HG03439 (cell line): Measurements from ENCODE around the gene SMU1.

Experiments used
- ATAC-seq: cut with Tn5 transposase; IDR thresholded peaks from one replicate; pipeline ENCODE4 v1.9.1; 2021; ENCODE audit warnings: mild to moderate bottlenecking, moderate library complexity; ENCODE audit not compliant: unreplicated experiment

The SMU1 gene

DNA sequence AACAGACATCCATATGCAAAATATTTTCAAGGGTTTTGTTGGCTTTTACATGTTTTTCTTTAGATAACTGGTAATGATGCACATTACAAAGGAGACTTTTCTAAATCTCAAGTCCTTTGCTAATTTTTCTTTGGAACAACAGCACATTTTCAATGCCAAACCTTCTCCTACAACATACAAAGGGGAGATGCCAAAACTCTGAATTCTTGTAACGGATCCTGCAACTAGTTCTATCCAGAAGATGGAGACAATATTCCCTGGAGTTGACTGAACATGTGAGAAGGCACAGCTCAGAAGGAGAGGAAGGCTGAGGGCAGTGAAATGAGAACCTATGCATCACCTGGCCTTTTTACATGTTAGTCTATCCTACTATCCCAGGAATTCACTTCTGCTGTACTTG is 30.4 kb downstream of the SMU1 start:
- no peak for ATAC-seq

DNA sequence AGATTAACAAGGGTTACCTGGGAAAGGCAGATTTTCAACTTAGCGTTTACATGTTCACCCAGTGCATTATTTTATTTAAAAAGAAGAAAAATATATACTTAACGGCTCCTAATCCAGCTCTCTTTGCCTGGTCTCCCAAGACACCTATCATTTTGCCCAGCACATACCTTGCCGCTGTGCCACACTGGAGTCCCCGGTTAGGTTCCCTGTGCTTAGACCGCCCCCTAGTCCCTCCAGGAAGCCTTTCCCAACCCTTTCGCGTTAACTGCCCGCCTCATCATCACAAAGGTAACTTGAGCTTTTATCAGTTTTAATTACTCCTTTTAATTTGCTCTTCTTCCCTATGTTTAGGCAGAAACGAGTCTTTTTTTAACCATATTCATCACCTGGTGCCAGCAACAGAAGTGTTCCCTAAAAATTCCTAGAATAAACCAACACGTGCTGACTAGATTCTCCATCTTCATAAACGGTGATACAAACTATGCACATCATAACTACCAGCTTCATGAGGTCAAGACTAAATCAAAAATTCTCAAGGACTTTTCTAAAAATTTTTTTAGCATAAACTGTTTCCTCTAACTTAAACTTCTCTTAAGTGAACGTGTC is 31.7 kb downstream of the SMU1 start:
- ATAC-seq, result no peak

DNA sequence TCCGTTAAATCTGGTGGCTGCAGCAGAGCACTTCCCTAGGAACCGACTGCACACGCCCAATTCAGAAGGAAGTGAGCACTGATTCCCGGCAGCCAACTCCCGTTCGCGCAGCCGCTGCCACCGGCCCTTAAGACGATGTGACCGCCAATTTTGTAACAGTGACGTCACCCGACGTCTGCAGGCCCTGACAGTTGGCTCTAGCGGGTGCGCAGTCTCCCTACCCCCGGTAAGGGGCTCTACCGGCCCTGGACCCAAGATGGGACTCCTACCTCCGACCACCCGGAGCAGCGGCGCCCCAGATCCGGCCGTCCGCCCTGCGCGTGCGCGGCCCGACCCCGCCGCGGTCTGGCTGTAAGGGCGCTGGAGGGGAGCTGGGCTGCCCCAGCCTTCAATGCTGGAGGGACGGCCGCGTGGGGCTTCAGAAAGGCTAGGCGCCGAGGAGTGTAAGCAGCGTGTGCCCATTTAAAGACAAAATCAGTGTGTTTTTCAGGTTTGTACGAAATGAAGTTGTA is 32.3 kb downstream of the SMU1 start:
- ATAC-seq, result peak; percentile 79

DNA sequence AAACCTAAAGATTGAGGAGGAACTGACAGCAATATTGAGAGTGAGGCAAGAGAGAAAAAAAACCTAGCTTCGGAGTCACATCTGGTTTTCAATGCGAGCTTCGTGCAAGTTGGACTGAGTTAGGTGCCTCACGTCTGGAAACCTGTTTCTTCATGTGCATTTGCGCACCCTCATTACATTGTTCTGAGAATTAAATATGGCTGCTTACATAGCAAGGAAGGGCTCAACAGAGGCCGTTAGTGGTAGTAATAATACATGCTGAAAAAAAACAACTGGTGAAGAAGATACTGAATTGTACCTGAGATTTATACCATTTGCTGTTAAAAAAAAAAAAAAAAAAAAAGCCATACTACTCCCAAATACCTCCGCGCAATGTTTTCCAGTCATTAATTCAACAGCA is 32.8 kb downstream of the SMU1 start:
- no peak for ATAC-seq

DNA sequence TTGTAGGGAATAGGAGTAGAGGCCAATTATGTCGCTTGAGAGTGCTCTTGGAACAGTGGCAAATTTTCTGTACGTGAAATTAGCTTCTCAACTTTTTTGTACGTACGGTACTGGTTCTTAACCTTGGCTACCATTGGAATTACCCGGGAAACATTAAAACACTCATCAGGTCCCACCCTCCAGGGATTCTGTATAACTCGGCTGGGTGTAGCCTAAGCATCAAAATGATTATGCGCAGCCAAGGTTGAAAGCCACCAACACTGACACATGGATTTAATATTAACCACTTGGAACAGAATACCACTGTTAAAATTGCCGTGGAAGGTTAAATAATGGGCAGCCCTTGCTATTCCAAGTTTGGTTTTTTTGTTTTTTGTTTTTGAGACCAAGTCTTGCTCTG is 34.0 kb downstream of the SMU1 start:
- ATAC-seq, result no peak

DNA sequence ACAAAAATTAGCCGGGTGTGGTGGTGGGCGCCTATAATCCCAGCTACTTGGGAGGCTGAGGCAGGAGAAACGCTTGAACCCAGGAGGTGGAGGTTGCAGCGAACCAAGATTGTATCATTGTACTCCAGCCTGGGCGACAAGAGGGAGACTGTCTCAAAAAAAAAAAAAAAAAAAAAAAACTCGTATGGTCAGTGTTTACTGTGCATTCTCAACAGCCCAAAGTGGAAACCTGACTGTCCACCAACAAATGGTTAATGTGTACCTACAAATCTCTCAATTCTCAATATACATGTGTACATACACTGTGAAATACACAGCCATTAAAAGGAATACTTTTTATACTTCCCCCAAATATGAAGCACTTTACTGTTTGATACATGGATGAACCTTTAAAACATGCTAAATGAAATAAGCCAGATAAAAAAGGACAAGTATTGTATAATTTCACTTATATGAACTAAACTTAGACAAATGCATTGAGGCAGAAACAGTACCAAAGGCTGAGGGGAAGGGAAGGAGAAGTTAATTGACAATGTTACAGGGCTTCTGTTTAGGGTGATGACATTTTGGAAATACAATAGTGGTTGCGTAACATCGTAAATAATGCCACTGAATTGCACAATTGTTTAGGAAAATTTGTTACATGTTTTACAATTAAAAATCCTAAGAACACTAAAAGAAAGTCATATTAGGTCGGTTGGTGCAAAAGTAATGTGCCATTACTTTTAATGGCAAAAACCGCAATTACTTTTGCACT is 34.9 kb downstream of the SMU1 start:
- no peak for ATAC-seq

DNA sequence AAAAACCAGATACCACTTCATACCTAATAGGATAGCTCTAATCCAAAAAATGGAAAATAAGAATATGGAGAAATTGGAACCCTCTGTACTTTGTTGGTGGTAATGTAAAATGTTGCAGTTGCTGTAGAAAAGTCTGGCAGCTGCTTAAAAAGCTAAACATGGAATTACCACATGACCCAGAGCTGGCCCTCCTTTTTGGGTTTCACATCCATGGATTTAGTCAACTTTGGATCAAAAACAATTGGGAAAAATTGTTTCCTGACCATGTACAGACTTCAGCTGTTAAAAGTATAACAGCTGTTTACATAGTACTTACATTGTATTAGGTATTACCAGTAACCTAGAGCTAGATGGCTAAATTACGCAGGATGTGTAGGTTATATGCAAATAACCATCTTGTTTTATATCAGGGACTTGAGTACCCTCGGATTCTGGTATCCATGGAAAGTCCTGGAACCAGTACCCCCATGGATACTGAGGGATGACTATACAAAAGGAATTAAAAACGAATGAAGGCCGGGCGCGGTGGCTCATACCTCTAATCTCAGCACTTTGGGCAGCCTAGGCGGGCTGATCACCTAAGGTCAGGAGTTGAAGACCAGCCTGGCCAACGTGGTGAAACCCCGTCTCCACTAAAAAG is 35.6 kb downstream of the SMU1 start:
- ATAC-seq, result no peak

DNA sequence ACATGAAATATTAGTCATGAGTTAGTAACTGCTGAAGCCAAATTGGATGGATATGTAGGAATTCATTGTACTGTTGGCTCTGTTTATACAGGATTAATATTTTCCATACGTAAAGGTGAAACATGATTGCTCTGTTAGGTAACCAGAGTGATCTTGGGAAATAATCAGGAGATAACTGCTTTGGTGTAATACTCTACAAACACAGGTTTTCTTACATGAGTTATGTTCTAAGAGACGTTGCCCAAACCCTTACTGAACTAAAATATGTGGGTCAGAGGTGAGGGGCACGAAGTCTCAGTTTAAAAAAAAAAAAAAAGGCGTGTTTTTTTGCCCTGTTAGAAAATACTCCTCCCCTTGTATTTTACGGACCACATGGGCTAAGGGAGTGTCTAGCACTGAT is 43.6 kb downstream of the SMU1 start:
- ATAC-seq, result no peak

DNA sequence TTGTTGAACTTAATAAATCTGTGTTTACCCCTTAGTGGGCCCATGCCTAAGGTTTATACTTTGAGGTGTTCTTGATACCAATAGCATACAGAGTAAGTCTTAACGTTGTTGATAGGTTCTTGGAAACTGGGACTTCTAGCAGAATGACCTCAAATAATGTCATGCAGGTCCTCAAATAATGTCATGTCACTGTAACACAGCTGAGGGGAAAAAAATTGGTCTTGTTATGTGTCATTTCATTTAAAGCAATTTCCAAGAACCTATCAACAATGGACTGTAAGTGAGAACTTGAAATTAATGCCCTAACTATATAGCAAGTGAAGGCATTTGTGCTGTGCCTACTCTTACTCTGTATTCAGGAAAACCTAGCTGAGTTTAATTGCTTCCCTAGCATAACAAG is 44.2 kb downstream of the SMU1 start:
- ATAC-seq, result no peak

DNA sequence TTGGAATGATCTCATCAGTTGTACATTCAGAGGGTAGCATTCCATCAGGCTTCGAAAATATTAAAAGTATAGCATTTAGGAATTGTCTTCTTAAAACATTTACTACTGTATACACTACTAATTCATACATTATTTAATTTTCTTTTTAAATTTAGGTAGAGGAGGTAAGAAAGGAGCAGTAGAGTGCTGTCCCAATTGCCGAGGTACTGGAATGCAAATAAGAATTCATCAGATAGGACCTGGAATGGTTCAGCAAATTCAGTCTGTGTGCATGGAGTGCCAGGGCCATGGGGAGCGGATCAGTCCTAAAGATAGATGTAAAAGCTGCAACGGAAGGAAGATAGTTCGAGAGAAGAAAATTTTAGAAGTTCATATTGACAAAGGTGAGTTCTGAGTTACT is 46.2 kb downstream of the SMU1 start:
- no peak for ATAC-seq

DNA sequence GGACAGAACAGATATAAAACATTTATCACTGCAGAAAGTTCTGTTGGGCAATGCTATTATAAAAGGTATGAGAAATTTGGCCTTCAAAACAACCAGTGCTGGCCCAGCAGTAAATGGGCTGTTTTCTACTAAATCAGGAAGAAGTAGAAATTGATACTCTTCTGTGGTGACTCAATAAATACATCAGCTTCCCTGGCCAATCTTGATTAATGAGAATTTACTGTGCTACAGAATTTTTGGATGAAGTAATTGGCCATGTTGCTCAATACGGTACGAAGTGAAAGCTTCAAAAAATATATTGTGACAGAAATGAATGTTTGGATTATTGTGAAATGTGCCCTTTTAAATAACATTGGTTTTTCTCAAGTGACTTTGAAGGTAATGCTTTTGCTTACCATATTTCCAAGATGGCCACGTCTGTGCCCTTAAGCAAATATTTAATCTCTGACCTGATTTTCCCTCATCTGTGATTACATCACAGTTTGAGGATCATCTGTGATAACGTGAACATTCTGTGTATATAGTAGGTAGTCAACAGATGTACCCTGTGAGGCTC is 47.2 kb downstream of the SMU1 start:
- no peak for ATAC-seq

DNA sequence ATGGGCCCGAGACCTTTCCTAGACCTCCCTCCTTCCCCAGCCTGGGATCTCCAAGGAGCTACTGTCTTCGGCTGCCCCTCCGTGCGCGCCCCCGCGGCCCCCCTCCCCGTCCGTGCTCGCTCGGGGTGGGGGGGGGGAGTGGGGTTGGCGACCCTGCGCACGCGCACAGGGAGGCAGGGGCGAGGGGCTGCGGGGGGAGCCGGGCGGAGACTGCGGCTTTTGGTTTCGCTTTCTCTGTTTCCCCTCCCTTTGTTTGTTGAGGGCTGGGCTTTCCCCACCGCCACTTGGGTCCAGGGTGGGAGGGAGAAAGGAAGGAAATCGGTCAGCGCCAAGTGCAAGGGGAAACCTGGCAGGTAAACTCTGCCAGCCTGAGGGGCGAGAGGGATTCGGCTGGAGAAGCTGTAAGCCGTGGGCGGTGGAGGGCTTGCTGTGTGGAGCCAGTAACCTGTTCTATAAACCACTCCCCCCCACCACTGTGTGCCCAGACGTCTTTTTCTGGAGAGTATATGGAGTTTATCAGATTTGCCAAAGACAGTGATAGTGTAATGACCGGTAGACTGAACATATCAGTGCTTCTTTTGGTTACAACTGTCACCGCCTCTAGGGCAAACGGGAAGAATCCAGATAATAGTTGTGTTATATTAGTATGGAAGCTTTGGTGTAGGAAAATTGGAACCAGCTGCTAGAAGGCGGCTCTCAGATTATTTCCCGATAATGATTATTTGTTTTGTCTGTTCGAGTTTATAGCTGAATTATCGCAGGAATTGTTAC is 50.7 kb downstream of the SMU1 start:
- ATAC-seq, result peak; percentile 37

DNA sequence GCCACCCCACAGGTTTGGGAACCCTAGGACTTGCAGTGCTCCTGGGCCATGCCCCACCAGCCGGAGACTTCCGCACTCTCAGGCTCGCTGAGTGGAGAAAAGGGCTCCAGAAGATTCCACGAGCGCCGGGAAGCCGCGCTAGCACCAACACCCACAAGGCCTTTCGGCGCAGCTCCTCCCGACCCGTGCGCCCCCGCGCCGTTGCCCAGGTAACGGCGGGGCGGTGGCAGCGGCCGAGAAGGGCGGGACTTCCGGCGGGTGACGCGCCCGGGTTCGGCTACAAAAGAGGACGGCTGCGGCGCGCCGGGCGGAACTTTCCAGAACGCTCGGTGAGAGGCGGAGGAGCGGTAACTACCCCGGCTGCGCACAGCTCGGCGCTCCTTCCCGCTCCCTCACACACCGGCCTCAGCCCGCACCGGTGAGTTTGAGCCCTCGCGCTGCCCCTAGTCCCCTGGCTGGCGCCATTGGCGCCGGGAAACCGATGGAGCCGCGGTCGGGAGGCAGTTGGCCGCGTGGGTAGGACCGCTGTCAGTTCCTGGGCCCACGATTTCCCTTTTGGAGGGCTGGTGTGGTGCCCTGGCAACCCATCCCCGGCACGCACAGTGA is 51.4 kb downstream of the SMU1 start, which contains the start of gene DNAJA1:
DNAJA1 (plus strand) TSS at position 308 of the 606 bp plus-strand sequence. CDS start 1,212 bp downstream, outside the sequence.
- ATAC-seq, result peak; percentile 91

DNA sequence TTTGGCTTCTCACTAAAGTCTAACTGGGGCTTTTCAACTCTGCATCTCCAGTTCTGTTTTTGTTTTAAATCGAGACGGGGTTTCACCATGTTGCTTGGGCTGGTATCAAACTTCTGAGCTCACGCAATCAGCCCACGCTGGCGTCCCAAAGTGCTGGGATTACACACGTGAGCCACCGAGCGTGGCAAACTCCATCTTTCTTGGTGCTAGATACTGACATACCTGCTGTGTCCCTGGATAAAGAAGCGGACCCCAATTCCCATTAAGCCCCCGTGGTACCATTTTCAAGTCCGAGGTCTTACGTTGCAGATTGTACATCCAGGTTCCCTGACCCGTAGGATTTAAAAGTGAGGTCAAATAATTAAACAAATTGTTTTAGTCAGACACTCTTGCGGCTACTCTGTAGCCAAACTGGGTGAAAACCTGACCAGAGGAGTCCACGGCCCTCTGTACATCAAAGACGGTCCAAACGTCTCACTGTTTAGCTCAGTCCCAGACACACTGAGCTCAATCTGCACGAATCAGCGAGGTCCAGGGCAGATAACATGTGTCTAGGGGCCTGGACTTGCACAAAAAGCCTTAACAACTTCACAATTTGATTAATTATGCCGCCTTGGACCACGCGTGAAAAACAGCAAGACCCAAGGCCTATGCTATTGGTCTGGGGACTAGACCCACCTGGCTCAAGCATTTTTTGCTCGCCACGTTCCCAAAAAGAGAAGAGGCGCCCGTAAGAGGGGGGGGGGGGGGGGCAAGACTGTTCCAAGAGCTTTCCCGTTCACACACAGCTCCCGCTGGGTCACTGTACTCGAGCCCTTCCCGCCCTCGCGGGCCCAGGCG is 52.1 kb downstream of the SMU1 start:
- ATAC-seq, result no peak

DNA sequence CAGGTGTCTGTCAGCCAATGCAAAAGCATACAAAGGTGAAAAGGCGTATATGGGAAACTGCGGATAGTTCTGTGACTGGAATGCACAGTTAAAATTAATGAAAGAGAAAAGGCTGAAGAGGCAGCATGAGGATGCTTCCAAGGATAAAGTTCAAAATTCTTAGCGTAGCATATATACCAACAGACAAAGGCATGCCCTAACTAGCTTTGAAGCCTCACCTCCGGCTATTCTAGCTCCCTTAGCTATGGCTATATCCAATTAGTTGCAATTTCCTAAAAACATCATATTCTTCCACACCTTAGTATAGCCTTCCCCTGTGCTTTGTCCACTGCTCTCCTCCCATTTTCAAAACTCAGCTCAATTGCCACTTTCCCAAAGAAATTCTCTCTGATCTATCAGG is 52.8 kb downstream of the SMU1 start:
- no peak for ATAC-seq

DNA sequence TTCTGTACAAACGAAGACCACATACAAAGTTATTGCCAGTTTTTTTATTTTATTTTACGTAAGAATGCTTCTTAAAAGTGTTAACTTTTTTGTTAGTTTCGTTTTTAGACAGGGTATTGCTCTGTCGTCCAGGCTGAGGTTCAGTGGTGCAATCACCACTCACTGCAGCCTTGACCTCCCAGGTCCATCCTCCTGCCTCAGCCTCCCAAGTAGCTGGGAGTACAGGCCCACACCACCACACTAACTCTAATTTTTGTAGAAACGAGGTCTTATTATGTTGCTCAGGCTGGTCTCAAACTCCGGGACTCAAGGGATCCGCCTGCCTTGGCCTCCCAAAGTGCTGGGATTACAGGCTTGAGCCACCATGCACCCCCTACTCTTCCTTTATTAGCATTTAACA is 53.7 kb downstream of the SMU1 start:
- ATAC-seq, result no peak

DNA sequence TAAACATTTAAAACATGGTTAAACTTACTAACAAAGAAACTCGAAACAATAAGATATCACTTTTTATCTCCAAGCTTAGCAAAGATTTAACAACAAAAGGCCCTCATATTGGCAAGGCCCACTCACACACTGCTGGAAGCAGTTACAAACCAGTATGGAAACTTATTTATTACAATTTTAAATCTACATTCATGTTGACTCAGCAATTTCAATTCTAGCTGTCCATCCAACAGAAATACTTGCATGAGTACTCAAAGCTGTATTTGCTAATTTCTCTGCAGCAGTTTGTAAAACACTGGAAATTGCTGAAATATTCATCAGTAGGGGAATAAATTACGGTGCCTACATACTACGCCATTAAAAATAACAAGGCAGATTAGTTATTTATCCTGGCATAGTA is 54.2 kb downstream of the SMU1 start:
- ATAC-seq, result no peak

DNA sequence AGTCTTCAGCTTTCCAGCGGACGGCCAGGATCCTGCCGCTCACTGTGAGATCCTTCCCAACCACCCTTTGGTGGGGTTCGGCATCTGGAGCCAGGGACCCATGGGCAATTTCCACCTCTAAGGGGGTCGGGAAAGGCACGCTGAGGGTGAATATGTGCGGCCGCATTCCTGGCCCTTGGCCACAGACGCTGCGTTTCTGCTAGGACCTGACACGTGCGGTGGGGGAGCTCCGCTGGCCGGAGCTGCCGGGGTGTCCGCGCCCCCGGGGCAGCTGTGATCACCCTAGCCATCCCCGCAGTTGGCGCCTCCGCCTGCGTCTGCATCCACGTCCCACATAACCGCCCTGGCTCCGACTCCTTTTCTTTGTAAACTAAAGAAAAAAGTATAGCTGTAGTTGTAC is 56.7 kb downstream of the SMU1 start:
- no peak for ATAC-seq

DNA sequence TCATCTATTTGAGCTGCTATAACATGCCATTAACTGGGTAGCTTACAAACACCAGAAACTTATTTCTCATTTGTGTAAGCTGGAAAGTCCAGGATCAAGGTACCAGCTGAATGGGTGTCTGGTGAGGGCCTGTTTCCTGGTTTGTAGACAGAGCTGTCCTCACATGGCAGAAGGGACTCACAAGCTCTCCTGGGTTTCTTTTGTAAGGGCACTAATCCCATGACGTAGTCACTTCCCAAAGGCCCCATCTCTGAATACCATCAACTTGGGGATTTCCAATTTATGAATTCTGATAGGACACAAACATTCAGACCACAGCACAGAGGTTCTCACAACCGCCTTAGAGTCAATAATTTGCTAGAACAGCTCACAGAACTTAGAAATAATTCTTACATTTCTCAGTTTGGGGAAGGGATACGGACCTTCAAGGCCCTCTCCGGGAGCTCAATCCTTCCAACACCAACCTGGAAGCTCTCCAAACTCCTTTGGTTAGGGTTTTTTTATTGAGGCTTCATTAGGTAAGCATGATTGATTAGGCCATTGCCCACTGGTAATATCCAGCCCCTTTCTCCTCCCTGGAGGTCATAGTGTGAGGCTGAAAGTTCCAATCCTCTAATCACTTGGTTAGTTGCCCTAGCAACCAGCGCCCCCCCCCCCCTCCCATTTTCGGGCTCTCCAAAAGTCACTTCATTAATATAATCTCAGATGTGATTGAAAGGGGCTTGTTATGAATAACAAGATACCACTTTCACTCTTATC is 59.0 kb downstream of the SMU1 start:
- no peak for ATAC-seq
